SK-N-SH (cell line): ENCODE results near the gene IRX2. TPM values are rescaled to one million over a fixed set of nuclear protein-coding genes. Genes with fewer than 3 reads are reported as not detected.

Source experiments
- CTCF ChIA-PET: fragments of 300-600, 350-600 bp; formaldehyde crosslinking; extraction: SDS; loops from one replicate; lab custom pipeline; 2021; lab: Yijun Ruan, JAX
- POLR2A ChIA-PET: fragments of 350-600 bp; sonication (Branson Sonifier 250); formaldehyde crosslinking; extraction: SDS; loops from one replicate; lab custom pipeline; 2020; ENCODE audit warnings: antibody characterized with exemption, inconsistent platforms; lab: Yijun Ruan, JAX
- DNase-seq: peaks from one replicate; pipeline ENCODE4 v3.0.0; 2012
- H2AFZ ChIP-seq: fragments of 200-600 bp; sonication (generic); 2 replicates; pipeline ENCODE4 v1.8.1; 2016; ENCODE audit warnings: antibody characterized with exemption, mild to moderate bottlenecking, low read depth
- H3F3A ChIP-seq: fragments of 200-600 bp; sonication (generic); replicated peaks from 2 replicates; pipeline ENCODE3; 2016; ENCODE audit warnings: antibody characterized with exemption, mild to moderate bottlenecking; ENCODE audit not compliant: insufficient read depth
- H3K27ac ChIP-seq, 2 experiments: fragments of 200-500 bp in 1 of 2; fragments of 200-600 bp in 1 of 2; sonication (Bioruptor generic) in 1 of 2; sonication (generic), shearing (Covaris generic) in 1 of 2; 2 replicates each; pipeline versions ENCODE4 v1.5.1 to v1.6.1; 2014 to 2016; ENCODE audit warnings: low read depth in 2 of 2, inconsistent platforms in 1 of 2, low read length in 1 of 2, mild to moderate bottlenecking in 1 of 2, mixed read lengths in 1 of 2
- H3K27me3 ChIP-seq: fragments of 200-600 bp; sonication (generic), shearing (Covaris generic); 2 replicates; pipeline ENCODE4 v1.6.1; 2016; ENCODE audit warnings: mixed run types; ENCODE audit not compliant: insufficient read depth
- H3K36me3 ChIP-seq, 2 experiments: fragments of 200-500 bp in 1 of 2; fragments of 200-600 bp in 1 of 2; sonication (Bioruptor generic) in 1 of 2; sonication (generic) in 1 of 2; replicated peaks in 1 of 2; 2 replicates each; pipeline versions ENCODE3 to v1.5.1; 2014 to 2016; ENCODE audit warnings: low read length in 1 of 2, mild to moderate bottlenecking in 1 of 2; ENCODE audit not compliant: insufficient read depth in 2 of 2, control insufficient read depth in 1 of 2
- H3K4me1 ChIP-seq, 2 experiments: fragments of 200-500 bp in 1 of 2; fragments of 200-600 bp in 1 of 2; sonication (Bioruptor generic) in 1 of 2; sonication (generic), shearing (Covaris generic) in 1 of 2; 2 replicates each; pipeline versions ENCODE4 v1.5.1 to v1.6.1; 2014 to 2016; ENCODE audit warnings: low read depth in 1 of 2, low read length in 1 of 2, mixed run types in 1 of 2; ENCODE audit not compliant: insufficient read depth in 2 of 2, control insufficient read depth in 1 of 2
- H3K4me2 ChIP-seq: fragments of 200-600 bp; sonication (generic), shearing (Covaris generic); 2 replicates; pipeline ENCODE4 v1.6.1; 2017; ENCODE audit warnings: mixed run types
- H3K4me3 ChIP-seq, 2 experiments: fragments of 200-500 bp in 1 of 2; fragments of 200-600 bp in 1 of 2; sonication (Bioruptor generic) in 1 of 2; sonication (generic), shearing (Covaris generic) in 1 of 2; 2 replicates each; pipeline versions ENCODE4 v1.5.1 to v1.8.1; 2014 to 2016; ENCODE audit warnings: low read depth in 2 of 2, inconsistent platforms in 1 of 2, low read length in 1 of 2, mild to moderate bottlenecking in 1 of 2, mixed read lengths in 1 of 2, moderate library complexity in 1 of 2
- H3K79me2 ChIP-seq: fragments of 200-600 bp; sonication (generic); 2 replicates; pipeline ENCODE4 v1.8.1; 2017; ENCODE audit warnings: mild to moderate bottlenecking; ENCODE audit not compliant: insufficient read depth
- H3K9ac ChIP-seq: fragments of 200-600 bp; sonication (generic); 2 replicates; pipeline ENCODE4 v1.6.1; 2017; ENCODE audit warnings: mixed run types
- H3K9me2 ChIP-seq: fragments of 200-600 bp; sonication (generic); 2 replicates; pipeline ENCODE4 v1.6.1; 2017; ENCODE audit warnings: mixed run types
- H3K9me3 ChIP-seq: fragments of 200-600 bp; sonication (generic); 2 replicates; pipeline ENCODE4 v1.6.1; 2017; ENCODE audit warnings: mixed run types, mild to moderate bottlenecking, moderate library complexity
- H4K20me1 ChIP-seq: fragments of 200-600 bp; sonication (generic); 2 replicates; pipeline ENCODE4 v1.6.1; 2017; ENCODE audit warnings: mild to moderate bottlenecking, mixed run types; ENCODE audit not compliant: insufficient read depth
- FOXJ3 ChIP-seq: sonication (generic); formaldehyde crosslinking; IDR thresholded peaks from 2 replicates; pipeline ENCODE4 v1.5.1; 2020; ENCODE audit warnings: mild to moderate bottlenecking, missing genetic modification reagents
- FOXM1 ChIP-seq: IDR thresholded peaks from 2 replicates; pipeline ENCODE4 v1.4.0; 2012; ENCODE audit warnings: low read depth, mild to moderate bottlenecking
- GABPA ChIP-seq: IDR thresholded peaks from 2 replicates; pipeline ENCODE4 v1.4.0; 2012; ENCODE audit warnings: low read depth, mild to moderate bottlenecking
- TEAD4 ChIP-seq: IDR thresholded peaks from 2 replicates; pipeline ENCODE4 v1.4.0; 2012; ENCODE audit warnings: mild to moderate bottlenecking, borderline replicate concordance; ENCODE audit not compliant: insufficient read depth
- USF1 ChIP-seq: IDR thresholded peaks from 2 replicates; pipeline ENCODE4 v1.4.0; 2012; ENCODE audit warnings: low read depth, borderline replicate concordance
- USF2 ChIP-seq: fragments of 150-350 bp; IDR thresholded peaks from 2 replicates; pipeline ENCODE4 v1.6.1; 2017; ENCODE audit warnings: antibody characterized with exemption, low read length, low read depth, borderline replicate concordance
- WGBS: methylation state at CpG from one replicate; pipeline ENCODE4 v1.1.6; 2017; ENCODE audit warnings: low lambda C conversion rate; 5-methylcytosine and 5-hydroxymethylcytosine counted together
- polyA plus RNA-seq, 3 experiments: library from polyadenylated mRNA; depleted of rRNA; stranded (reverse); fragments of >200 nt; gene quantifications; 2 replicates each; pipeline ENCODE4 v1.2.3, GENCODE V29; 2012

Gene IRX2
- polyA plus RNA-seq, 1 of the 3 experiments (the other 2 are of a cell fraction) = not detected

GRCh38 chr5:2739360-2740050 lies 12.0 kb downstream of the IRX2 start:
- no peak for DNase-seq
- peaks cover 64% of the 10 kb centered on the region for H3K27me3 ChIP-seq
- no peaks in the 10 kb centered on the region for H3K36me3 ChIP-seq
- H3K9me3 ChIP-seq = no peaks in the 10 kb centered on the region
- H3K9me2 ChIP-seq = no peaks in the 10 kb centered on the region
- H3K27ac ChIP-seq = no peak overlapping the region
- 10% methylated on average over 6 of the region's 68 CpGs for WGBS
- H3K4me2 ChIP-seq = peak overlapping the region; percentile 71
- H3F3A ChIP-seq = no peaks in the 10 kb centered on the region
- peak overlapping the region; percentile 38 to 43; a peak in 2 of 4 replicates for H3K4me3 ChIP-seq
- ChIA-PET POLR2A (no interaction called here), CTCF (no interaction called here)
- H3K79me2 ChIP-seq = no peaks in the 10 kb centered on the region
- no peak overlapping the region for H3K9ac ChIP-seq
- H3K4me1 ChIP-seq = no peaks in the 10 kb centered on the region
- TF ChIP-seq FOXJ3 (CRISPR knock-in tag) (no peak), USF1 (no peak), USF2 (no peak)
- TF ChIP-seq, all 33 proteins: peak for 0
- Histone ChIP-seq H2AFZ (no peak overlapping the region), H4K20me1 (no peaks in the 10 kb centered on the region)

GRCh38 chr5:2738700-2739359 lies 12.6 kb downstream of the IRX2 start:
- peak overlapping the region; percentile 71 for H3K4me2 ChIP-seq
- H3K4me3 ChIP-seq = peak overlapping the region in 1 of 2 experiments; percentile 43; a peak in 2 of 4 replicates
- peaks cover 57% of the 10 kb centered on the region for H3K27me3 ChIP-seq
- H3K9ac ChIP-seq = no peak overlapping the region
- no peak overlapping the region for H3K27ac ChIP-seq
- H3F3A ChIP-seq = no peaks in the 10 kb centered on the region
- H3K4me1 ChIP-seq = no peaks in the 10 kb centered on the region
- ChIA-PET CTCF (no interaction called here), POLR2A (no interaction called here)
- no peaks in the 10 kb centered on the region for H3K9me2 ChIP-seq
- H4K20me1 ChIP-seq = no peaks in the 10 kb centered on the region
- no peak for DNase-seq
- no peaks in the 10 kb centered on the region for H3K9me3 ChIP-seq
- H2AFZ ChIP-seq = no peak overlapping the region
- WGBS = 14% methylated on average over 15 of the region's 54 CpGs
- no peaks in the 10 kb centered on the region for H3K79me2 ChIP-seq
- H3K36me3 ChIP-seq = no peaks in the 10 kb centered on the region
- TF ChIP-seq GABPA (no peak), USF2 (no peak), FOXJ3 (CRISPR knock-in tag) (no peak), TEAD4 (no peak), FOXM1 (no peak), USF1 (no peak)
